Suprapubic skin (tissue), 4 donors: ENCODE data around the gene PPP2R2B.

Experiments
- EP300 ChIP-seq: sonication (generic); formaldehyde crosslinking; IDR thresholded peaks from one replicate; pipeline ENCODE4 v1.6.1; 2017; ENCODE audit warnings: antibody characterized with exemption
- POLR2A ChIP-seq, 2 donors: fragments of 450-650 bp; IDR thresholded peaks; one replicate each; pipeline ENCODE4 v1.6.1; 2017; ENCODE audit warnings: antibody characterized with exemption in 2 of 2, mild to moderate bottlenecking in 2 of 2, moderate library complexity in 2 of 2
- POLR2AphosphoS5 ChIP-seq, 3 donors: sonication (generic); formaldehyde crosslinking; IDR thresholded peaks; one replicate each; pipeline ENCODE4 v1.6.1; 2017; ENCODE audit warnings: antibody characterized with exemption in 3 of 3
- TF ChIP-seq, protein P1 (sequence below), 2 donors: fragments of 200-600 bp in 1 of 2; fragments of 450-650 bp in 1 of 2; sonication (generic) in 1 of 2; IDR thresholded peaks; one replicate each; pipeline ENCODE4 v1.5.1; 2016 to 2019; ENCODE audit warnings: antibody characterized with exemption in 2 of 2, mild to moderate bottlenecking in 1 of 2, moderate library complexity in 1 of 2

DNA sequence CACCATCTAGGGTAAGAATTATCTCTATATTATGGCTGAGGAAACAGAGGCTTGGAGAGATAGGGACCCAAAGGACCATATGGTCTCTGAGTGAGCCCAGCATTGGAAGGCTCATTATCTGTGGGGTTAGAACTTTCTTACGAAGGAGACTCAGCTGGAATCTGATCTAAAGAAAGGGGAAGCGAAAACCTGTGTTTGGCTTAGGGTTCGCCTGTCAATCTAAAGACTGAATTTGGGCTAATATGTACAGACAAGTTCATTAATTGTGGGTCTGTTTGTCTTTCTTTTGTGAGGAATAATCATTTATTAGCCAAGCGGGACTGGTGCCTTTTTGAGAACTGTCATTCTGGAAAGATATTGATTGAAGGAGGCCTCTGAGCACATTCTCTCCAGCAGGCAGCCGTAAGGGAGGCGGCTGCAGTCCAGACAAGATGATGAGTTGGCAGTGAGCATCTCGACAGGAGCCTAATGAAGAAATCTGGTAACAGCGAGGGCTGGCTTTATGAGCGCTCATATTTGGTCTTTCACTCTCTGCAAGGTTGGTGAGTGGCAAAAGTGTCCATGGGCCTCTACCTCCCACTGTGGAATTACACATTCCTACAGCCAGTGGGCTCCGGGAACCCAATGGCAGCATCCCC, 258.4 kb downstream of the PPP2R2B start:
- TF ChIP-seq POLR2AphosphoS5 (IDR thresholded peaks at IDR 0.05), result no peak
- TF ChIP-seq, protein P1, sequence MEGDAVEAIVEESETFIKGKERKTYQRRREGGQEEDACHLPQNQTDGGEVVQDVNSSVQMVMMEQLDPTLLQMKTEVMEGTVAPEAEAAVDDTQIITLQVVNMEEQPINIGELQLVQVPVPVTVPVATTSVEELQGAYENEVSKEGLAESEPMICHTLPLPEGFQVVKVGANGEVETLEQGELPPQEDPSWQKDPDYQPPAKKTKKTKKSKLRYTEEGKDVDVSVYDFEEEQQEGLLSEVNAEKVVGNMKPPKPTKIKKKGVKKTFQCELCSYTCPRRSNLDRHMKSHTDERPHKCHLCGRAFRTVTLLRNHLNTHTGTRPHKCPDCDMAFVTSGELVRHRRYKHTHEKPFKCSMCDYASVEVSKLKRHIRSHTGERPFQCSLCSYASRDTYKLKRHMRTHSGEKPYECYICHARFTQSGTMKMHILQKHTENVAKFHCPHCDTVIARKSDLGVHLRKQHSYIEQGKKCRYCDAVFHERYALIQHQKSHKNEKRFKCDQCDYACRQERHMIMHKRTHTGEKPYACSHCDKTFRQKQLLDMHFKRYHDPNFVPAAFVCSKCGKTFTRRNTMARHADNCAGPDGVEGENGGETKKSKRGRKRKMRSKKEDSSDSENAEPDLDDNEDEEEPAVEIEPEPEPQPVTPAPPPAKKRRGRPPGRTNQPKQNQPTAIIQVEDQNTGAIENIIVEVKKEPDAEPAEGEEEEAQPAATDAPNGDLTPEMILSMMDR (IDR thresholded peaks at IDR 0.05), result no peak
- TF ChIP-seq POLR2A (IDR thresholded peaks at IDR 0.05), result no peak
- no peak for TF ChIP-seq EP300
